ENCODE measurements around the gene ATP2C2.

ATP2C2 gene

DNA sequence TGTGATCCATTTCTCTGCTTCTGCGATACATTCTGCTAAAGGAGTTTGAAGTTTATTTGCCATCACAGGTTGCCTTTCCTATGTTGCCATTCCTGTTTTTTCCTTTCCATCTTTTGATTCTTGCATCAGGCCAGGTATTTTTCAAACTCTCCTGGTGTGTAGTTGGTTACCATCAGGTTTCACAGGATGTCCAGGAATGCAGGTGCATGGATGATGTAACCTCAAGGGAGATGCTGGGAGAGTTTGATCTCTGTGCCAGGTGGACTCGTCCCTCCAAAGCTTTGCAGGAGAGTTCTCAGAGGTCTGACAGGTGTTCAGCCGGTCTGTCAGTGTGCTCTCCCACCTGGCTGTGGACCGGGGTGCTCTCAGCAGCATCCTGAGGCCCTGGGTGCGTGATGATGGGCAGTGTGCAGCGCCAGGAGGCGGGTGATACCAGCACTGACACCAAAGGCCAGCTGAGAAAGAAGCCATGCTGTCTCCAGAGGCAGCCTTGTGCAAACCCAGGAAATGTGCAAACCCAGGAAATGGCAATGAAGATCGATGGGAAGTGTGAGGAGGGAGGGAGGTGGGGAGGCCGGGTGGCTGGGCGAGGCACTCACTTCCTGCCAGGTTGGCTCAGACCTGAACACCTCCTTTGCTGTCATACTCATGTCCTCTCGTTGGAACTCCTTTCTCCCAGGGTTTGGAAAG lies 1.7 kb downstream of the ATP2C2 start:
- TF ChIP-seq, protein P1, sequence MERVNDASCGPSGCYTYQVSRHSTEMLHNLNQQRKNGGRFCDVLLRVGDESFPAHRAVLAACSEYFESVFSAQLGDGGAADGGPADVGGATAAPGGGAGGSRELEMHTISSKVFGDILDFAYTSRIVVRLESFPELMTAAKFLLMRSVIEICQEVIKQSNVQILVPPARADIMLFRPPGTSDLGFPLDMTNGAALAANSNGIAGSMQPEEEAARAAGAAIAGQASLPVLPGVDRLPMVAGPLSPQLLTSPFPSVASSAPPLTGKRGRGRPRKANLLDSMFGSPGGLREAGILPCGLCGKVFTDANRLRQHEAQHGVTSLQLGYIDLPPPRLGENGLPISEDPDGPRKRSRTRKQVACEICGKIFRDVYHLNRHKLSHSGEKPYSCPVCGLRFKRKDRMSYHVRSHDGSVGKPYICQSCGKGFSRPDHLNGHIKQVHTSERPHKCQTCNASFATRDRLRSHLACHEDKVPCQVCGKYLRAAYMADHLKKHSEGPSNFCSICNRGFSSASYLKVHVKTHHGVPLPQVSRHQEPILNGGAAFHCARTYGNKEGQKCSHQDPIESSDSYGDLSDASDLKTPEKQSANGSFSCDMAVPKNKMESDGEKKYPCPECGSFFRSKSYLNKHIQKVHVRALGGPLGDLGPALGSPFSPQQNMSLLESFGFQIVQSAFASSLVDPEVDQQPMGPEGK (CRISPR knock-in tag; IDR thresholded peaks at IDR 0.05; ENCODE audit: borderline replicate concordance): no peak
- TF ChIP-seq, protein P2, sequence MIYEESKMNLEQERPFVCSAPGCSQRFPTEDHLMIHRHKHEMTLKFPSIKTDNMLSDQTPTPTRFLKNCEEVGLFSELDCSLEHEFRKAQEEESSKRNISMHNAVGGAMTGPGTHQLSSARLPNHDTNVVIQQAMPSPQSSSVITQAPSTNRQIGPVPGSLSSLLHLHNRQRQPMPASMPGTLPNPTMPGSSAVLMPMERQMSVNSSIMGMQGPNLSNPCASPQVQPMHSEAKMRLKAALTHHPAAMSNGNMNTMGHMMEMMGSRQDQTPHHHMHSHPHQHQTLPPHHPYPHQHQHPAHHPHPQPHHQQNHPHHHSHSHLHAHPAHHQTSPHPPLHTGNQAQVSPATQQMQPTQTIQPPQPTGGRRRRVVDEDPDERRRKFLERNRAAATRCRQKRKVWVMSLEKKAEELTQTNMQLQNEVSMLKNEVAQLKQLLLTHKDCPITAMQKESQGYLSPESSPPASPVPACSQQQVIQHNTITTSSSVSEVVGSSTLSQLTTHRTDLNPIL (CRISPR knock-in tag; IDR thresholded peaks at IDR 0.05; ENCODE audit: low read depth): no peak
- no peak for TF ChIP-seq ZNF8 (CRISPR knock-in tag; IDR thresholded peaks at IDR 0.05)
- TF ChIP-seq ZNF70 (CRISPR knock-in tag; IDR thresholded peaks at IDR 0.05): no peak
- ATAC-seq: no peak

DNA sequence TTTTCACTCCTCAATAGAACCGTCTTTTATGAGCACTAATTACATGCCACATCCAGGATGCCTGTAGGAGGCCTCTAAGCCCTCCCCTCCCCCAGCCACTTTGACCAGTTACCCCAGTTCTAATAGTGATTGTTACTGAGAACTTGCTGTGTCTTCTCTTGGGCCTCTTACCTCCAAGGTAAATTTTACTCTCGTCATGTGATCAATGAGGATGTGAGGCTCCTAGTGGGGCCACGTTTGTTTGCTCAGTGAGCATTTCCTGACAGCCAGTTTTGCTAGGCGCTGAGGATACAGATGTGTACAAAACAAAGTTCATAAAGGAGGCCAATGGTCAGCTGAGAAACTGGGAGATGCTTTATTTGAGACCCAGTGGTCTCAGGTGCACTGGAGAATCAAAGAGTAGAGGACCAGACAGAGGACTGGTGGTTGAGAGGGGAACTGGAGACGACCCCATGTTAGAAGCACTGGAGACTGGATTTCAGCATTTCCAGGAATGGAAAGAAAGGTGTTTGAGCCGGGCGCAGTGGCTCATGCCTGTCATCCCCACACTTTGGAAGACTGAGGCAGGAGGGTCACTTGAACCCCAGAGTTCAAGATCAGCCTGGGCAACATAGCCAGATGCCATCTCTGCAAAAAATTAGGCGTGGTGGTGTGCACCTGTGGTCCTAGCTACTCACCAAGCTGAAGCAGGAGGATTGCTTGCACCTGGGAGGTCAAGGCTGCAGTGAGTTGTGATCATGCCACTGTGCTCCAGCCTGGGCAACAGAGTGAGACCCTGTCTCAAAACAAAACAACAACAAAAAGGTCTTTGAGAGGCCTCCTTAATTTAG lies 2.6 kb downstream of the ATP2C2 start:
- no peak for ATAC-seq
- TF ChIP-seq PPARA (CRISPR knock-in tag; IDR thresholded peaks at IDR 0.05; ENCODE audit: borderline replicate concordance): no peak
- no peak for TF ChIP-seq ISL1 (CRISPR knock-in tag; IDR thresholded peaks at IDR 0.05)
- no peak for TF ChIP-seq GLIS3 (CRISPR knock-in tag; IDR thresholded peaks at IDR 0.05)
- no peak for TF ChIP-seq ZFP3 (CRISPR knock-in tag; IDR thresholded peaks at IDR 0.05)
- no peak for TF ChIP-seq RARB (CRISPR knock-in tag; IDR thresholded peaks at IDR 0.05)
- no peak for TF ChIP-seq ARNTL (CRISPR knock-in tag; IDR thresholded peaks at IDR 0.05; ENCODE audit: borderline replicate concordance, low read depth)
- no peak for TF ChIP-seq BACH2 (CRISPR knock-in tag; IDR thresholded peaks at IDR 0.05; ENCODE audit: borderline replicate concordance)
- no peak for TF ChIP-seq ZNF8 (CRISPR knock-in tag; IDR thresholded peaks at IDR 0.05)
- TF ChIP-seq, protein P1 (CRISPR knock-in tag; IDR thresholded peaks at IDR 0.05; ENCODE audit: borderline replicate concordance): no peak
- TF ChIP-seq CSDC2 (CRISPR knock-in tag; IDR thresholded peaks at IDR 0.05): no peak
- TF ChIP-seq, protein P3, sequence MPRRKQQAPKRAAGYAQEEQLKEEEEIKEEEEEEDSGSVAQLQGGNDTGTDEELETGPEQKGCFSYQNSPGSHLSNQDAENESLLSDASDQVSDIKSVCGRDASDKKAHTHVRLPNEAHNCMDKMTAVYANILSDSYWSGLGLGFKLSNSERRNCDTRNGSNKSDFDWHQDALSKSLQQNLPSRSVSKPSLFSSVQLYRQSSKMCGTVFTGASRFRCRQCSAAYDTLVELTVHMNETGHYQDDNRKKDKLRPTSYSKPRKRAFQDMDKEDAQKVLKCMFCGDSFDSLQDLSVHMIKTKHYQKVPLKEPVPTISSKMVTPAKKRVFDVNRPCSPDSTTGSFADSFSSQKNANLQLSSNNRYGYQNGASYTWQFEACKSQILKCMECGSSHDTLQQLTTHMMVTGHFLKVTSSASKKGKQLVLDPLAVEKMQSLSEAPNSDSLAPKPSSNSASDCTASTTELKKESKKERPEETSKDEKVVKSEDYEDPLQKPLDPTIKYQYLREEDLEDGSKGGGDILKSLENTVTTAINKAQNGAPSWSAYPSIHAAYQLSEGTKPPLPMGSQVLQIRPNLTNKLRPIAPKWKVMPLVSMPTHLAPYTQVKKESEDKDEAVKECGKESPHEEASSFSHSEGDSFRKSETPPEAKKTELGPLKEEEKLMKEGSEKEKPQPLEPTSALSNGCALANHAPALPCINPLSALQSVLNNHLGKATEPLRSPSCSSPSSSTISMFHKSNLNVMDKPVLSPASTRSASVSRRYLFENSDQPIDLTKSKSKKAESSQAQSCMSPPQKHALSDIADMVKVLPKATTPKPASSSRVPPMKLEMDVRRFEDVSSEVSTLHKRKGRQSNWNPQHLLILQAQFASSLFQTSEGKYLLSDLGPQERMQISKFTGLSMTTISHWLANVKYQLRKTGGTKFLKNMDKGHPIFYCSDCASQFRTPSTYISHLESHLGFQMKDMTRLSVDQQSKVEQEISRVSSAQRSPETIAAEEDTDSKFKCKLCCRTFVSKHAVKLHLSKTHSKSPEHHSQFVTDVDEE (CRISPR knock-in tag; IDR thresholded peaks at IDR 0.05): no peak
- TF ChIP-seq TOX (CRISPR knock-in tag; IDR thresholded peaks at IDR 0.05; ENCODE audit: borderline replicate concordance): no peak
- no peak for TF ChIP-seq SNAI2 (CRISPR knock-in tag; IDR thresholded peaks at IDR 0.05)
- TF ChIP-seq, protein P4, sequence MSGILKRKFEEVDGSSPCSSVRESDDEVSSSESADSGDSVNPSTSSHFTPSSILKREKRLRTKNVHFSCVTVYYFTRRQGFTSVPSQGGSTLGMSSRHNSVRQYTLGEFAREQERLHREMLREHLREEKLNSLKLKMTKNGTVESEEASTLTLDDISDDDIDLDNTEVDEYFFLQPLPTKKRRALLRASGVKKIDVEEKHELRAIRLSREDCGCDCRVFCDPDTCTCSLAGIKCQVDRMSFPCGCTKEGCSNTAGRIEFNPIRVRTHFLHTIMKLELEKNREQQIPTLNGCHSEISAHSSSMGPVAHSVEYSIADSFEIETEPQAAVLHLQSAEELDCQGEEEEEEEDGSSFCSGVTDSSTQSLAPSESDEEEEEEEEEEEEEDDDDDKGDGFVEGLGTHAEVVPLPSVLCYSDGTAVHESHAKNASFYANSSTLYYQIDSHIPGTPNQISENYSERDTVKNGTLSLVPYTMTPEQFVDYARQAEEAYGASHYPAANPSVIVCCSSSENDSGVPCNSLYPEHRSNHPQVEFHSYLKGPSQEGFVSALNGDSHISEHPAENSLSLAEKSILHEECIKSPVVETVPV (CRISPR knock-in tag; IDR thresholded peaks at IDR 0.05): no peak
- no peak for TF ChIP-seq TCF4 (CRISPR knock-in tag; IDR thresholded peaks at IDR 0.05; ENCODE audit: borderline replicate concordance)
- TF ChIP-seq OSR1 (CRISPR knock-in tag; IDR thresholded peaks at IDR 0.05): no peak
- no peak for TF ChIP-seq ZNF565 (CRISPR knock-in tag; conservative IDR thresholded peaks at IDR 0.05; ENCODE audit: low read depth)
- TF ChIP-seq, protein P2 (CRISPR knock-in tag; IDR thresholded peaks at IDR 0.05; ENCODE audit: low read depth): no peak
- TF ChIP-seq ESRRG (CRISPR knock-in tag; IDR thresholded peaks at IDR 0.05): no peak
- TF ChIP-seq, protein P5, sequence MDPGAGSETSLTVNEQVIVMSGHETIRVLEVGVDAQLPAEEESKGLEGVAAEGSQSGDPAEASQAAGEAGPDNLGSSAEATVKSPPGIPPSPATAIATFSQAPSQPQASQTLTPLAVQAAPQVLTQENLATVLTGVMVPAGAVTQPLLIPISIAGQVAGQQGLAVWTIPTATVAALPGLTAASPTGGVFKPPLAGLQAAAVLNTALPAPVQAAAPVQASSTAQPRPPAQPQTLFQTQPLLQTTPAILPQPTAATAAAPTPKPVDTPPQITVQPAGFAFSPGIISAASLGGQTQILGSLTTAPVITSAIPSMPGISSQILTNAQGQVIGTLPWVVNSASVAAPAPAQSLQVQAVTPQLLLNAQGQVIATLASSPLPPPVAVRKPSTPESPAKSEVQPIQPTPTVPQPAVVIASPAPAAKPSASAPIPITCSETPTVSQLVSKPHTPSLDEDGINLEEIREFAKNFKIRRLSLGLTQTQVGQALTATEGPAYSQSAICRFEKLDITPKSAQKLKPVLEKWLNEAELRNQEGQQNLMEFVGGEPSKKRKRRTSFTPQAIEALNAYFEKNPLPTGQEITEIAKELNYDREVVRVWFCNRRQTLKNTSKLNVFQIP (CRISPR knock-in tag; IDR thresholded peaks at IDR 0.05; ENCODE audit: borderline replicate concordance, low read depth): no peak
